T-helper 17 cell (primary cell): ENCODE results near the gene ENOX2. TPM values are rescaled to one million over a fixed set of nuclear protein-coding genes. Genes with fewer than 3 reads are reported as not detected.

Experiments
- ATAC-seq: fragments of 150-1000 bp; cut with Tn5 transposase; 2 replicates; pipeline ENCODE4 v1.10.0; 2021; ENCODE audit warnings: mild to moderate bottlenecking, moderate library complexity
- DNase-seq, 3 donors: peaks; one replicate each; pipeline versions ENCODE4 v3.0.0 to v3.0.0-alpha.2; 2020 to 2021
- H3K9me3 ChIP-seq: one replicate; pipeline ENCODE4 v1.7.0; 2013; ENCODE audit warnings: low read length, mild to moderate bottlenecking; ENCODE audit not compliant: control insufficient read depth, poor library complexity, severe bottlenecking
- H3K27ac Mint-ChIP-seq: one replicate; pipeline ENCODE4 v1.8.0; 2022; ENCODE audit warnings: mild to moderate bottlenecking, moderate library complexity, mixed read lengths
- H3K27me3 Mint-ChIP-seq: one replicate; pipeline ENCODE4 v1.8.0; 2022; ENCODE audit warnings: mixed read lengths
- H3K36me3 Mint-ChIP-seq: one replicate; pipeline ENCODE4 v1.8.0; 2022; ENCODE audit warnings: low read depth, mixed read lengths
- H3K4me1 Mint-ChIP-seq: one replicate; pipeline ENCODE4 v1.8.0; 2022; ENCODE audit warnings: mild to moderate bottlenecking, mixed read lengths
- H3K4me3 Mint-ChIP-seq: one replicate; pipeline ENCODE4 v1.8.0; 2022; ENCODE audit warnings: mild to moderate bottlenecking, moderate library complexity, mixed read lengths
- total RNA-seq, 4 donors: library from RNA in 2 of 4; stranded (reverse) in 2 of 4; gene quantifications; one replicate each; pipeline ENCODE4 v1.2.3 and lab custom pipeline; 2022 to 2026

Gene ENOX2
- total RNA-seq, 2 donors from 2014 or later = 7.3 to 9.8 TPM

GRCh38 chrX:130746709-130747342, 156.2 kb downstream of the ENOX2 start:
- no peaks in the 10 kb centered on the region for H3K4me1 Mint-ChIP-seq
- no peak overlapping the region for H3K27ac Mint-ChIP-seq
- H3K4me3 Mint-ChIP-seq = no peak overlapping the region
- no peaks in the 10 kb centered on the region for H3K27me3 Mint-ChIP-seq
- DNase-seq (no peak), ATAC-seq (no peak)
- H3K9me3 ChIP-seq = no peaks in the 10 kb centered on the region
- H3K36me3 Mint-ChIP-seq = no peaks in the 10 kb centered on the region

GRCh38 chrX:130746077-130746476, 156.9 kb downstream of the ENOX2 start:
- H3K4me1 Mint-ChIP-seq = no peaks in the 10 kb centered on the region
- H3K4me3 Mint-ChIP-seq = no peak overlapping the region
- DNase-seq (no peak), ATAC-seq (no peak)
- H3K27me3 Mint-ChIP-seq = no peaks in the 10 kb centered on the region
- no peaks in the 10 kb centered on the region for H3K36me3 Mint-ChIP-seq
- no peaks in the 10 kb centered on the region for H3K9me3 ChIP-seq
- H3K27ac Mint-ChIP-seq = no peak overlapping the region

- H3K27ac Mint-ChIP-seq = no peak overlapping the region
- DNase-seq (no peak), ATAC-seq (no peak)
- H3K4me3 Mint-ChIP-seq = no peak overlapping the region
- H3K4me1 Mint-ChIP-seq = no peaks in the 10 kb centered on the region
- H3K36me3 Mint-ChIP-seq = no peaks in the 10 kb centered on the region
- no peaks in the 10 kb centered on the region for H3K9me3 ChIP-seq
- no peaks in the 10 kb centered on the region for H3K27me3 Mint-ChIP-seq
Observed at GRCh38 chrX:130741584-130741983, 161.4 kb downstream of the ENOX2 start.

GRCh38 chrX:130741151-130741550, 161.9 kb downstream of the ENOX2 start:
- Mint-ChIP-seq H3K4me3 (no peak overlapping the region), H3K27ac (no peak overlapping the region), H3K27me3 (no peaks in the 10 kb centered on the region), H3K4me1 (no peaks in the 10 kb centered on the region), H3K36me3 (no peaks in the 10 kb centered on the region)
- ATAC-seq = no peak
- H3K9me3 ChIP-seq = no peaks in the 10 kb centered on the region
- no peak for DNase-seq

- Mint-ChIP-seq H3K27me3 (no peaks in the 10 kb centered on the region), H3K36me3 (no peaks in the 10 kb centered on the region), H3K4me1 (no peaks in the 10 kb centered on the region), H3K4me3 (no peak overlapping the region), H3K27ac (no peak overlapping the region)
- H3K9me3 ChIP-seq = no peaks in the 10 kb centered on the region
- ATAC-seq = no peak
- DNase-seq = no peak
Observed at GRCh38 chrX:130738638-130739195, 164.3 kb downstream of the ENOX2 start.

- Mint-ChIP-seq H3K27ac (no peak overlapping the region), H3K36me3 (no peaks in the 10 kb centered on the region), H3K4me3 (no peak overlapping the region), H3K27me3 (no peaks in the 10 kb centered on the region), H3K4me1 (no peaks in the 10 kb centered on the region)
- no peak for ATAC-seq
- H3K9me3 ChIP-seq = peaks cover 2% of the 10 kb centered on the region
- DNase-seq = no peak
Observed at GRCh38 chrX:130734713-130735112, 168.3 kb downstream of the ENOX2 start.

GRCh38 chrX:130728208-130728607, 174.8 kb downstream of the ENOX2 start:
- Mint-ChIP-seq H3K4me3 (no peak overlapping the region), H3K27me3 (no peaks in the 10 kb centered on the region), H3K36me3 (peaks cover 9% of the 10 kb centered on the region), H3K4me1 (peaks cover 2% of the 10 kb centered on the region), H3K27ac (no peak overlapping the region)
- no peak for ATAC-seq
- H3K9me3 ChIP-seq = peaks cover 8% of the 10 kb centered on the region
- DNase-seq = no peak

GRCh38 chrX:130726661-130727060, 176.3 kb downstream of the ENOX2 start:
- Mint-ChIP-seq H3K4me3 (no peak overlapping the region), H3K4me1 (peaks cover 2% of the 10 kb centered on the region), H3K36me3 (peaks cover 9% of the 10 kb centered on the region), H3K27me3 (no peaks in the 10 kb centered on the region), H3K27ac (no peak overlapping the region)
- DNase-seq (no peak), ATAC-seq (no peak)
- H3K9me3 ChIP-seq = peaks cover 8% of the 10 kb centered on the region

- ATAC-seq = no peak
- Mint-ChIP-seq H3K27ac (no peak overlapping the region), H3K36me3 (peaks cover 9% of the 10 kb centered on the region), H3K27me3 (no peaks in the 10 kb centered on the region), H3K4me1 (peaks cover 2% of the 10 kb centered on the region), H3K4me3 (no peak overlapping the region)
- H3K9me3 ChIP-seq = peaks cover 6% of the 10 kb centered on the region
- no peak for DNase-seq
Observed at GRCh38 chrX:130725519-130725918, 177.5 kb downstream of the ENOX2 start.

GRCh38 chrX:130719413-130719812, 183.6 kb downstream of the ENOX2 start:
- ATAC-seq (no peak), DNase-seq (no peak)
- no peaks in the 10 kb centered on the region for H3K4me1 Mint-ChIP-seq
- H3K36me3 Mint-ChIP-seq = peaks cover 5% of the 10 kb centered on the region
- no peak overlapping the region for H3K27ac Mint-ChIP-seq
- H3K9me3 ChIP-seq = no peaks in the 10 kb centered on the region
- no peak overlapping the region for H3K4me3 Mint-ChIP-seq
- H3K27me3 Mint-ChIP-seq = no peaks in the 10 kb centered on the region

GRCh38 chrX:130718137-130718536, 184.9 kb downstream of the ENOX2 start:
- Mint-ChIP-seq H3K4me1 (no peaks in the 10 kb centered on the region), H3K27me3 (no peaks in the 10 kb centered on the region), H3K4me3 (no peak overlapping the region), H3K36me3 (peaks cover 5% of the 10 kb centered on the region), H3K27ac (no peak overlapping the region)
- ATAC-seq (no peak), DNase-seq (no peak)
- no peaks in the 10 kb centered on the region for H3K9me3 ChIP-seq

- Mint-ChIP-seq H3K4me3 (no peak overlapping the region), H3K4me1 (no peaks in the 10 kb centered on the region), H3K27me3 (no peaks in the 10 kb centered on the region), H3K27ac (no peak overlapping the region), H3K36me3 (peaks cover 5% of the 10 kb centered on the region)
- DNase-seq = no peak
- ATAC-seq = no peak
- H3K9me3 ChIP-seq = no peaks in the 10 kb centered on the region
Observed at GRCh38 chrX:130716781-130717413, 186.1 kb downstream of the ENOX2 start.

- Mint-ChIP-seq H3K4me3 (no peak overlapping the region), H3K27ac (no peak overlapping the region), H3K36me3 (peaks cover 5% of the 10 kb centered on the region), H3K4me1 (no peaks in the 10 kb centered on the region), H3K27me3 (no peaks in the 10 kb centered on the region)
- H3K9me3 ChIP-seq = no peaks in the 10 kb centered on the region
- ATAC-seq = no peak
- no peak for DNase-seq
Observed at GRCh38 chrX:130716346-130716745, 186.7 kb downstream of the ENOX2 start.

- H3K4me3 Mint-ChIP-seq = no peak overlapping the region
- H3K9me3 ChIP-seq = no peaks in the 10 kb centered on the region
- H3K27me3 Mint-ChIP-seq = no peaks in the 10 kb centered on the region
- peaks cover 5% of the 10 kb centered on the region for H3K36me3 Mint-ChIP-seq
- no peak for ATAC-seq
- H3K27ac Mint-ChIP-seq = no peak overlapping the region
- DNase-seq = no peak
- no peaks in the 10 kb centered on the region for H3K4me1 Mint-ChIP-seq
Observed at GRCh38 chrX:130715299-130715698, 187.7 kb downstream of the ENOX2 start.
